ENCODE results near the gene FLVCR2. TPM values are rescaled to one million over a fixed set of nuclear protein-coding genes. Genes with fewer than 3 reads are reported as not detected.

The FLVCR2 gene
- total and polyA plus RNA-seq, 9 donors: 11.0 to 29.3 (median 16.7) TPM

Other genes with a start within 250 kb of the FLVCR2 start
- gene JDP2, start 150.6 kb upstream of the FLVCR2 start, total RNA-seq: 45.0 TPM
- gene JDP2, start 150.6 kb upstream of the FLVCR2 start, polyA plus RNA-seq (ENCODE audit: insufficient read depth in 1 of 8, insufficient read length in 8 of 8, low replicate concordance in 1 of 8): 10 to 100 TPM; 47.6 to 63.2 (median 57.9) TPM
- gene BATF, start 56.2 kb upstream of the FLVCR2 start, total RNA-seq: 0.44 TPM
- 1 to 10 TPM in 1 of 8 donors, under 1 TPM in 7; 0.34 to 1.2 (median 0.58) TPM for gene BATF, start 56.2 kb upstream of the FLVCR2 start, polyA plus RNA-seq (ENCODE audit: insufficient read depth in 1 of 8, insufficient read length in 8 of 8, low replicate concordance in 1 of 8)
- gene ERG28, start 82.3 kb downstream of the FLVCR2 start, total RNA-seq: 4.5 TPM
- gene ERG28, start 82.3 kb downstream of the FLVCR2 start, polyA plus RNA-seq (ENCODE audit: insufficient read depth in 1 of 8, insufficient read length in 8 of 8, low replicate concordance in 1 of 8): 10 to 100 TPM; 11.6 to 17.3 (median 14.2) TPM
- gene TTLL5, start 82.6 kb downstream of the FLVCR2 start, total RNA-seq: 14.1 TPM
- 10 to 100 TPM; 12.0 to 21.1 (median 15.9) TPM for gene TTLL5, start 82.6 kb downstream of the FLVCR2 start, polyA plus RNA-seq (ENCODE audit: insufficient read depth in 1 of 8, insufficient read length in 8 of 8, low replicate concordance in 1 of 8)

All from muscle of leg (tissue), 9 donors.